Measurements from ENCODE around the gene APLP2. TPM values are rescaled to one million over a fixed set of nuclear protein-coding genes. Genes with fewer than 3 reads are reported as not detected.

Gene APLP2
- total and polyA plus RNA-seq, 2 experiments from 2014 or later, result 481 to 485 TPM

DNA sequence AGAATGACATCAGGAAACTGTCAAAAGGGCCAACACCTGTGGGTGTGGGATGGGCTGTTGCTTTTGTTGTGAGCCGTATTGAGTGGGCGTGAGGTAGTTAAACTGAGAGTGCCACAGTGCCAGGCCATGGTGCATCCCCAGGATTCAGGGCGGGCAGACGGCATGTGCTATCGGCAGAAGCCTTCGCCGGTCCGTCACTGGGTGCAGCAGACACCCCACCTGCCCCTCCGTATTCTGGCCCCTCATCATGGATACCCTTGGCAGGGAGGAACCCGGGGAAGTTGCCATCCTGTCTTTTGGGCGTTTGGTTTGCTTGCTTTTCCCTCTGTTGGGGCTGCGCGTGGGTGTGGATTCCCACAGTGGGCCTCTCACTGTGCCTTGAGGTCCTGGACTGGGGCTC lies 117.4 kb downstream of the APLP2 start:
- no peak for TF ChIP-seq EZH2 (IDR thresholded peaks at IDR 0.05; ENCODE audit: borderline replicate concordance)
- TF ChIP-seq EZH2phosphoT487 (IDR thresholded peaks at IDR 0.05; ENCODE audit: low read depth, severe bottlenecking, unreplicated experiment), result no peak
- TF ChIP-seq, protein P1, sequence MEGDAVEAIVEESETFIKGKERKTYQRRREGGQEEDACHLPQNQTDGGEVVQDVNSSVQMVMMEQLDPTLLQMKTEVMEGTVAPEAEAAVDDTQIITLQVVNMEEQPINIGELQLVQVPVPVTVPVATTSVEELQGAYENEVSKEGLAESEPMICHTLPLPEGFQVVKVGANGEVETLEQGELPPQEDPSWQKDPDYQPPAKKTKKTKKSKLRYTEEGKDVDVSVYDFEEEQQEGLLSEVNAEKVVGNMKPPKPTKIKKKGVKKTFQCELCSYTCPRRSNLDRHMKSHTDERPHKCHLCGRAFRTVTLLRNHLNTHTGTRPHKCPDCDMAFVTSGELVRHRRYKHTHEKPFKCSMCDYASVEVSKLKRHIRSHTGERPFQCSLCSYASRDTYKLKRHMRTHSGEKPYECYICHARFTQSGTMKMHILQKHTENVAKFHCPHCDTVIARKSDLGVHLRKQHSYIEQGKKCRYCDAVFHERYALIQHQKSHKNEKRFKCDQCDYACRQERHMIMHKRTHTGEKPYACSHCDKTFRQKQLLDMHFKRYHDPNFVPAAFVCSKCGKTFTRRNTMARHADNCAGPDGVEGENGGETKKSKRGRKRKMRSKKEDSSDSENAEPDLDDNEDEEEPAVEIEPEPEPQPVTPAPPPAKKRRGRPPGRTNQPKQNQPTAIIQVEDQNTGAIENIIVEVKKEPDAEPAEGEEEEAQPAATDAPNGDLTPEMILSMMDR (IDR thresholded peaks at IDR 0.05; ENCODE audit: poor library complexity), result no peak
- Histone ChIP-seq H3K4me2 (no peak overlapping the region), H3K4me3 (no peak overlapping the region), H3K27me3 (no peaks in the 10 kb centered on the region), H2AFZ (no peak overlapping the region), H3K27ac (no peak overlapping the region), H3K9me2 (replicated peaks; ENCODE audit: insufficient read depth) (no peaks in the 10 kb centered on the region), H3K79me2 (peaks cover 45% of the 10 kb centered on the region), H4K20me1 (ENCODE audit: insufficient read depth, poor library complexity, severe bottlenecking) (no peaks in the 10 kb centered on the region), H3K4me1 (ENCODE audit: insufficient read depth) (peaks cover 4% of the 10 kb centered on the region), H3K36me3 (replicated peaks; ENCODE audit: insufficient read depth, low read depth) (no peaks in the 10 kb centered on the region), H3K9me3 (ENCODE audit: low read depth) (no peaks in the 10 kb centered on the region)
- no peak for DNase-seq (ENCODE audit: low spot score)
- 97% methylated on average over 13 of the region's 13 CpGs for WGBS (ENCODE audit: low lambda C conversion rate, missing lambda C conversion rate)

DNA sequence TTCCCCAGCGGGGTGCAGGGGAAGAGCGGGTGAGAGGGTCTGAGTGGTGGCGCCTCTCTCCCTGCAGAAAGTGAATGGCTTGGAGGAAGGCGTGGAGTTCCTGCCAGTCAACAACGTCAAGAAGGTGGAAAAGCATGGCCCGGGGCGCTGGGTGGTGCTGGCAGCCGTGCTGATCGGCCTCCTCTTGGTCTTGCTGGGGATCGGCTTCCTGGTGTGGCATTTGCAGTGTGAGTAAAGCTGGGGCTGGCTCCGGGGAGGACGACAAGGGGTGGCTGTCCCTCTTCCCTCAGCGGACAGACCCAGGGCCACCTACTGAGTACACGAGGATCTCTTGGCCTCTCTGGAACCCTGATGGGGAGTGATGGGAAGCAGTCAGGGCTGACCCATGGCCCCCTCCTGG lies 118.4 kb downstream of the APLP2 start:
- H3K79me2 ChIP-seq, result peaks cover 44% of the 10 kb centered on the region
- no peak overlapping the region for H3K27ac ChIP-seq
- no peak for DNase-seq (ENCODE audit: low spot score)
- no peaks in the 10 kb centered on the region for H3K36me3 ChIP-seq (replicated peaks; ENCODE audit: insufficient read depth, low read depth)
- no peaks in the 10 kb centered on the region for H4K20me1 ChIP-seq (ENCODE audit: insufficient read depth, poor library complexity, severe bottlenecking)
- WGBS (ENCODE audit: low lambda C conversion rate, missing lambda C conversion rate), result 91% methylated on average over 14 of the region's 14 CpGs
- no peaks in the 10 kb centered on the region for H3K4me1 ChIP-seq (ENCODE audit: insufficient read depth)
- H3K4me2 ChIP-seq, result no peak overlapping the region
- H2AFZ ChIP-seq, result no peak overlapping the region
- no peaks in the 10 kb centered on the region for H3K9me3 ChIP-seq (ENCODE audit: low read depth)
- H3K27me3 ChIP-seq, result no peaks in the 10 kb centered on the region
- H3K9me2 ChIP-seq (replicated peaks; ENCODE audit: insufficient read depth), result no peaks in the 10 kb centered on the region
- TF ChIP-seq EZH2phosphoT487 (IDR thresholded peaks at IDR 0.05; ENCODE audit: low read depth, severe bottlenecking, unreplicated experiment) (no peak), EZH2 (IDR thresholded peaks at IDR 0.05; ENCODE audit: borderline replicate concordance) (no peak)
- TF ChIP-seq, protein P1 (IDR thresholded peaks at IDR 0.05; ENCODE audit: poor library complexity), result no peak
- no peak overlapping the region for H3K4me3 ChIP-seq

DNA sequence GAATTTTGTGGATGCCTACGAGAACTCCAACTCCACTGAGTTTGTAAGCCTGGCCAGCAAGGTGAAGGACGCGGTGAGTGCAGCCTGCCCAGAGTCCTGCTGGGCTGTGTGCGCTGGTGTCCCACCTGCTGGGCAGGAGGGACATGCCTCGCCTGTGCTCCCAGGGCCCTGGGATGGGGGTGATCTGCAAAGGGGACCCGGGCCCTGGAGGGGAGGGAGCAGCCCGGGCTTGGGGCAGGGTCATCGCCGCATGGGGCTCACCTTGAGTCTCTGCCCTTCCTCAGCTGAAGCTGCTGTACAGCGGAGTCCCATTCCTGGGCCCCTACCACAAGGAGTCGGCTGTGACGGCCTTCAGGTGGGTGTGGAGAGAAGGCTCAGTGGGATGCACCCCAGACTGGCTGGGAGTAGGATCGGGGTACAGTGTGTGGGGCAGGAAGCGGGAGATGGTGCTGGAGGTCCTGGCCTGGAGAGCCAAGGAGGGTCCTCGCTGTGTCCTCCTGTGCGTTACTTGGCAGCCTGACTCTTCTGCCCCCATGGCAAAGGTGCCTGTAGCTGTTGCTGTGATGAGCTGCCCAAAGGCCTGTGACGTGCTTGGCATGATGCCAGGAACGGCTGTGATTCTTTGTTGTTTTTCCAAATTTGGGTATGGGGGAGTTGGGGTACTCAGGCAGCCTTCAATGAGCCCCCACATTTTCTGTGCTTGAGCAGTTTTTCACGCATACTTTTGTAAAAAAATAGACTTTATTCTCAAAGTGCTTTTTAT lies 119.1 kb downstream of the APLP2 start:
- Histone ChIP-seq H3K36me3 (replicated peaks; ENCODE audit: insufficient read depth, low read depth) (no peaks in the 10 kb centered on the region), H4K20me1 (ENCODE audit: insufficient read depth, poor library complexity, severe bottlenecking) (no peaks in the 10 kb centered on the region), H3K4me1 (ENCODE audit: insufficient read depth) (no peaks in the 10 kb centered on the region), H3K9me3 (ENCODE audit: low read depth) (no peaks in the 10 kb centered on the region), H3K79me2 (peaks cover 38% of the 10 kb centered on the region), H3K27me3 (no peaks in the 10 kb centered on the region), H3K9me2 (replicated peaks; ENCODE audit: insufficient read depth) (no peaks in the 10 kb centered on the region), H3K4me2 (no peak overlapping the region), H2AFZ (no peak overlapping the region), H3K4me3 (no peak overlapping the region), H3K27ac (no peak overlapping the region)
- TF ChIP-seq EZH2 (IDR thresholded peaks at IDR 0.05; ENCODE audit: borderline replicate concordance), result no peak
- no peak for TF ChIP-seq EZH2phosphoT487 (IDR thresholded peaks at IDR 0.05; ENCODE audit: low read depth, severe bottlenecking, unreplicated experiment)
- TF ChIP-seq, protein P1 (IDR thresholded peaks at IDR 0.05; ENCODE audit: poor library complexity), result no peak
- no peak for DNase-seq (ENCODE audit: low spot score)
- WGBS (ENCODE audit: low lambda C conversion rate, missing lambda C conversion rate), result 96% methylated on average over 16 of the region's 19 CpGs

Measured in hepatocyte (in vitro differentiated cells).